Measurements from ENCODE around the gene MTMR11.

MTMR11 gene

DNA sequence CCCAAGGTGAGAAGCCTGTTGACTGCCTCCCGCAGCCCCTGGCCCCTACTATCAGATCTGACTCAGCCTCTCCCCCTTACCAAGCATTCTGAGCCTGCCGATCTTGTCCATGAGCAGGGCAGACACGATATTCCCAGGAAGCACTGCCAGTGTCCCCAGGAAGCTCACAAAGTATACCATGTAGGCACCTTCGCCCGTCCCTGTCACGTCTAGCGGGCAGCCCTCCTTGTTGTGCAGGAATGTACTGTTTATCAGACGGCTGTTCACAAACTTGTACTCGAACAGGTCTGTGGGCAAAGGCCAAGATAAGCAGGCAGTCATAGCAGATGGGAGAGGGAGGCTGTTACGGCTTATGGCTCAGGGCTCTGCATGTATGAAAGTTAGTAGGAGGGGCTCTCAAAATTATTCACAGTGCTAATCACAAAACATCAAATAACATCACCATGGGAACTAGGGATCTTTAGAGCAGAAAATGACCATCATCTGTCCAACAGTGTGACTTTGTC, 30.1 kb downstream of the MTMR11 start:
- WGBS, 2 donors (ENCODE audit: extremely low coverage in 2 of 2, insufficient read length in 2 of 2, insufficient replicate concordance in 1 of 2) = no CpG with 5 or more reads among the region's 10 CpGs
- Histone ChIP-seq H2AK5ac (ENCODE audit: low read depth, low read length) (no peak overlapping the region), H3K23ac (ENCODE audit: low read depth, low read length, poor library complexity) (no peak overlapping the region), H3K4me3 (ENCODE audit: low read length in 2 of 2) (no peak overlapping the region), H2AFZ (ENCODE audit: low read length) (no peak overlapping the region), H3K18ac (ENCODE audit: low read length) (no peak overlapping the region), H4K8ac (ENCODE audit: low read depth, low read length) (no peak overlapping the region), H3K9ac (ENCODE audit: low read depth, low read length, poor library complexity) (no peak overlapping the region), H3K14ac (ENCODE audit: low read length) (no peak overlapping the region), H2BK5ac (ENCODE audit: low read length) (no peak overlapping the region), H3K4me1 (ENCODE audit: control insufficient read depth in 2 of 2, insufficient read depth in 1 of 2, low read depth in 1 of 2, low read length in 2 of 2) (no peaks in the 10 kb centered on the region), H3K79me1 (ENCODE audit: low read depth, low read length) (peaks cover 3% of the 10 kb centered on the region), H3K36me3 (replicated peaks in 1 of 2; ENCODE audit: control insufficient read depth in 2 of 2, insufficient read depth in 2 of 2, low read length in 2 of 2) (peaks cover 31 to 71% of the 10 kb centered on the region in 2 donors), H2BK12ac (ENCODE audit: low read length) (no peak overlapping the region), H3K4ac (ENCODE audit: low read length) (no peak overlapping the region), H4K91ac (ENCODE audit: low read depth, low read length, poor library complexity) (no peak overlapping the region), H3K27me3 (ENCODE audit: control insufficient read depth in 3 of 3, insufficient read depth in 3 of 3, low read depth in 1 of 3, low read length in 3 of 3) (no peaks in the 10 kb centered on the region), H3K27ac (replicated peaks; ENCODE audit: low read length) (no peak overlapping the region), H2BK120ac (ENCODE audit: low read depth, low read length) (no peak overlapping the region), H2BK15ac (ENCODE audit: low read length) (no peak overlapping the region), H3K9me3 (replicated peaks in 1 of 2; ENCODE audit: control insufficient read depth in 2 of 2, insufficient read depth in 1 of 2, low read depth in 1 of 2, low read length in 2 of 2) (no peaks in the 10 kb centered on the region), H3K4me2 (ENCODE audit: insufficient read depth, low read length, poor library complexity, severe bottlenecking) (no peak overlapping the region)
- DNase-seq (ENCODE audit: low spot score) = no peak

DNA sequence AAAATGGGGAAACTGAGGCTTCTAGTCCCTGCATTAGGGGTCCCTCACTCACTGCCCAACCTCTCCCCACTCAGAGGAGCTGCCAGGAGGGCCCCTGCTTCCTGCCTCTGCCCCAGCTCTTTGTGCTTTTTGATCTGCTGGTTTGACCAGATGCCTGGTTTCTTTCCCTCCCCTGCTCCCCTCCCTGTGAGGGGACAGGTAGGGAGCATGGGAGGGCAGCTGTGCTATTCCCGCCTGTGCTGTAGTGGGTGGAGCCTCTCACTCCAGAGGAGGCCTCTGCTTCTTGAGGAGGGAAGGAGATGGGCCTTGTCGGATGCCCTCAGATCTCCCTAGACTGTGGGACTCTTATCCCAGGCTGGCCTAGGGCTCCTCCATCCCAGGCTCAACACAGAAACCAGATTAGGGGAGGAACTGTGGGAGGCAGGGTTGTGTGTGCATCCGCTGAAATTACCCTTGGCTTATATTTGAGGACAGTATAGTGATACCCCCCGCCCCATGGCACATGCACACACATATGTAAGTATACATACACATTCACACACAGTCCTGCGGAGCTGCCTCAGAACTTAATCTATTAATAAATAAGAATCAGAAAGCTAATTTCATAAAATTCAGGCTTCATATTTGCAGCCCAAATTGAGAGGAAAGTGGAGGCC, 32.7 kb downstream of the MTMR11 start:
- WGBS, 2 donors (ENCODE audit: extremely low coverage in 2 of 2, insufficient read length in 2 of 2, insufficient replicate concordance in 1 of 2) = no CpG with 5 or more reads among the region's 5 CpGs
- H2AK5ac ChIP-seq (ENCODE audit: low read depth, low read length) = no peak overlapping the region
- no peak overlapping the region for H2AFZ ChIP-seq (ENCODE audit: low read length)
- H3K9me3 ChIP-seq (replicated peaks in 1 of 2; ENCODE audit: control insufficient read depth in 2 of 2, insufficient read depth in 1 of 2, low read depth in 1 of 2, low read length in 2 of 2) = no peaks in the 10 kb centered on the region
- no peak overlapping the region for H3K4ac ChIP-seq (ENCODE audit: low read length)
- no peak overlapping the region for H4K8ac ChIP-seq (ENCODE audit: low read depth, low read length)
- no peak overlapping the region for H3K23ac ChIP-seq (ENCODE audit: low read depth, low read length, poor library complexity)
- no peak overlapping the region for H3K14ac ChIP-seq (ENCODE audit: low read length)
- H2BK120ac ChIP-seq (ENCODE audit: low read depth, low read length) = no peak overlapping the region
- no peak overlapping the region for H3K4me2 ChIP-seq (ENCODE audit: insufficient read depth, low read length, poor library complexity, severe bottlenecking)
- H2BK12ac ChIP-seq (ENCODE audit: low read length) = no peak overlapping the region
- H3K27ac ChIP-seq (replicated peaks; ENCODE audit: low read length) = no peak overlapping the region
- H3K4me3 ChIP-seq (ENCODE audit: low read length in 2 of 2) = no peak overlapping the region
- no peak overlapping the region for H2BK5ac ChIP-seq (ENCODE audit: low read length)
- peaks cover 25 to 45% of the 10 kb centered on the region in 2 donors for H3K36me3 ChIP-seq (replicated peaks in 1 of 2; ENCODE audit: control insufficient read depth in 2 of 2, insufficient read depth in 2 of 2, low read length in 2 of 2)
- H4K91ac ChIP-seq (ENCODE audit: low read depth, low read length, poor library complexity) = no peak overlapping the region
- H2BK15ac ChIP-seq (ENCODE audit: low read length) = no peak overlapping the region
- no peaks in the 10 kb centered on the region for H3K27me3 ChIP-seq (ENCODE audit: control insufficient read depth in 3 of 3, insufficient read depth in 3 of 3, low read depth in 1 of 3, low read length in 3 of 3)
- no peak overlapping the region for H3K9ac ChIP-seq (ENCODE audit: low read depth, low read length, poor library complexity)
- H3K4me1 ChIP-seq (ENCODE audit: control insufficient read depth in 2 of 2, insufficient read depth in 1 of 2, low read depth in 1 of 2, low read length in 2 of 2) = peaks cover 0 to 3% of the 10 kb centered on the region in 2 donors
- H3K79me1 ChIP-seq (ENCODE audit: low read depth, low read length) = peaks cover 2% of the 10 kb centered on the region
- DNase-seq (ENCODE audit: low spot score) = no peak
- no peak overlapping the region for H3K18ac ChIP-seq (ENCODE audit: low read length)

DNA sequence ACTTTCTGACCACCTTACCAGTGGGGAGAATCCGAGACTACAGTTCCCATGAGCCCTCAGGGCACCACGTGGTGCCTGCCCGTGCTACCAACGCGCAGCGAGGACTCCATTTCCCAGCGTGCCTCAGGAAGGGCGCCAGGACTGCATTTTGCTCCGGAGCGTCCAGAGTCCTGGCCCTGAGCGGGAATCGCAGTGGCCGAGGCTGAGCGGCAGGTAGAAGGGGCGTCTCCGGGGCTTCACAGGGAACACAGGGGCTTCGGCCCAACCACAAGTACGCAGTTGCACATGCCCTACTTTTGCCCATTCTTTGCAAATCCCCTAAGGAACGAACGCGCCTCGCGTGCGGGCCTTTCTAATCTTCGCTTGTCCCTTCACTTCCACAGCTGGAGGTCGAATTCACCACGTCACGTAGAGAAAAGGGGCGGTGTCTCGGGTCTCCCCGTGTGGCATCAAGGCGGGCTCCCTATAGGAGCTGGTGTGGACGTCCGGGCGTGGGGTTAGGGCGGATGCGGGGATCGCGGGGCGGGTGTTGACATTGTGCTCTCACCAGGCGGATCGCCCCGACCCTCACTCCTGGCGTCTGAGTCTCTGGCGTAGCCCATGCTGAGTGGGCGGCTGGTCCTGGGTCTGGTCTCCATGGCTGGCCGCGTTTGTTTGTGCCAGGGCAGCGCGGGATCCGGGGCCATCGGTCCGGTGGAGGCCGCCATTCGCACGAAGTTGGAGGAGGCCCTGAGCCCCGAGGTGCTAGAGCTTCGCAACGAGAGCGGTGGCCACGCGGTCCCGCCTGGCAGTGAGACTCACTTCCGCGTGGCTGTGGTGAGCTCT, 37.0 kb downstream of the MTMR11 start, which contains the start of gene BOLA1:
BOLA1 (plus strand) TSS at position 109 of the 825 bp plus-strand sequence; CDS start at position 601, 492 bp downstream.
- peak; percentile 86 for DNase-seq (ENCODE audit: low spot score)
- Histone ChIP-seq H3K27me3 (ENCODE audit: control insufficient read depth in 3 of 3, insufficient read depth in 3 of 3, low read depth in 1 of 3, low read length in 3 of 3) (no peaks in the 10 kb centered on the region), H2BK120ac (ENCODE audit: low read depth, low read length) (no peak within 1 kb of the TSS), H3K9me3 (replicated peaks in 1 of 2; ENCODE audit: control insufficient read depth in 2 of 2, insufficient read depth in 1 of 2, low read depth in 1 of 2, low read length in 2 of 2) (no peaks in the 10 kb centered on the region), H3K9ac (ENCODE audit: low read depth, low read length, poor library complexity) (peak within 1 kb of the TSS; percentile 87), H3K18ac (ENCODE audit: low read length) (peak within 1 kb of the TSS; percentile 86), H3K36me3 (replicated peaks in 1 of 2; ENCODE audit: control insufficient read depth in 2 of 2, insufficient read depth in 2 of 2, low read length in 2 of 2) (peaks cover 5 to 10% of the 10 kb centered on the region in 2 donors), H2AK5ac (ENCODE audit: low read depth, low read length) (peak within 1 kb of the TSS; percentile 82), H2BK12ac (ENCODE audit: low read length) (no peak within 1 kb of the TSS), H3K27ac (replicated peaks; ENCODE audit: low read length) (peak within 1 kb of the TSS; percentile 53), H2BK15ac (ENCODE audit: low read length) (peak within 1 kb of the TSS; percentile 69), H3K4ac (ENCODE audit: low read length) (peak within 1 kb of the TSS; percentile 54), H2AFZ (ENCODE audit: low read length) (peak within 1 kb of the TSS; percentile 92), H3K4me2 (ENCODE audit: insufficient read depth, low read length, poor library complexity, severe bottlenecking) (peak within 1 kb of the TSS; percentile 63), H3K23ac (ENCODE audit: low read depth, low read length, poor library complexity) (peak within 1 kb of the TSS; percentile 25), H3K4me3 (ENCODE audit: low read length in 2 of 2) (peak within 1 kb of the TSS; percentile 61 to 83), H2BK5ac (ENCODE audit: low read length) (no peak within 1 kb of the TSS), H3K14ac (ENCODE audit: low read length) (peak within 1 kb of the TSS; percentile 59), H4K91ac (ENCODE audit: low read depth, low read length, poor library complexity) (peak within 1 kb of the TSS; percentile 79), H3K4me1 (ENCODE audit: control insufficient read depth in 2 of 2, insufficient read depth in 1 of 2, low read depth in 1 of 2, low read length in 2 of 2) (peaks cover 0 to 3% of the 10 kb centered on the region in 2 donors), H4K8ac (ENCODE audit: low read depth, low read length) (peak within 1 kb of the TSS; percentile 67), H3K79me1 (ENCODE audit: low read depth, low read length) (peaks cover 2% of the 10 kb centered on the region)
- WGBS, 2 donors (ENCODE audit: extremely low coverage in 2 of 2, insufficient read length in 2 of 2, insufficient replicate concordance in 1 of 2) = no CpG with 5 or more reads among the region's 65 CpGs

GRCh38 chr1:149896575-149896974, 40.1 kb downstream of the MTMR11 start:
- Histone ChIP-seq H3K27ac (replicated peaks; ENCODE audit: low read length) (no peak overlapping the region), H3K4ac (ENCODE audit: low read length) (no peak overlapping the region), H3K23ac (ENCODE audit: low read depth, low read length, poor library complexity) (no peak overlapping the region), H2BK5ac (ENCODE audit: low read length) (no peak overlapping the region), H3K9ac (ENCODE audit: low read depth, low read length, poor library complexity) (no peak overlapping the region), H3K4me1 (ENCODE audit: control insufficient read depth in 2 of 2, insufficient read depth in 1 of 2, low read depth in 1 of 2, low read length in 2 of 2) (peaks cover 0 to 3% of the 10 kb centered on the region in 2 donors), H3K27me3 (ENCODE audit: control insufficient read depth in 3 of 3, insufficient read depth in 3 of 3, low read depth in 1 of 3, low read length in 3 of 3) (no peaks in the 10 kb centered on the region), H2BK120ac (ENCODE audit: low read depth, low read length) (no peak overlapping the region), H2AK5ac (ENCODE audit: low read depth, low read length) (no peak overlapping the region), H3K9me3 (replicated peaks in 1 of 2; ENCODE audit: control insufficient read depth in 2 of 2, insufficient read depth in 1 of 2, low read depth in 1 of 2, low read length in 2 of 2) (no peaks in the 10 kb centered on the region), H4K91ac (ENCODE audit: low read depth, low read length, poor library complexity) (no peak overlapping the region), H3K4me2 (ENCODE audit: insufficient read depth, low read length, poor library complexity, severe bottlenecking) (no peak overlapping the region), H3K4me3 (ENCODE audit: low read length in 2 of 2) (no peak overlapping the region), H3K79me1 (ENCODE audit: low read depth, low read length) (peaks cover 2% of the 10 kb centered on the region), H2BK15ac (ENCODE audit: low read length) (no peak overlapping the region), H4K8ac (ENCODE audit: low read depth, low read length) (no peak overlapping the region), H3K14ac (ENCODE audit: low read length) (no peak overlapping the region), H3K36me3 (replicated peaks in 1 of 2; ENCODE audit: control insufficient read depth in 2 of 2, insufficient read depth in 2 of 2, low read length in 2 of 2) (no peaks in the 10 kb centered on the region), H3K18ac (ENCODE audit: low read length) (no peak overlapping the region), H2AFZ (ENCODE audit: low read length) (no peak overlapping the region), H2BK12ac (ENCODE audit: low read length) (no peak overlapping the region)
- DNase-seq (ENCODE audit: low spot score) = no peak
- no CpG with 5 or more reads among the region's 4 CpGs for WGBS, 2 donors (ENCODE audit: extremely low coverage in 2 of 2, insufficient read length in 2 of 2, insufficient replicate concordance in 1 of 2)
